Upper lobe of left lung (tissue), 4 donors: Measurements from ENCODE around the gene GOSR1.
"Not testable (repeated sequence)": the region's sequence is repeated elsewhere in the genome, so short reads cannot be mapped to it uniquely, and the experiment has no call there.

Experiments
- POLR2A ChIP-seq, 4 donors: fragments of 450-650 bp; IDR thresholded peaks; one replicate each; pipeline ENCODE4 v1.5.1; 2016 to 2017; ENCODE audit warnings: antibody characterized with exemption in 4 of 4, mild to moderate bottlenecking in 2 of 4
- POLR2AphosphoS5 ChIP-seq, 2 donors: sonication (generic); formaldehyde crosslinking; IDR thresholded peaks; one replicate each; pipeline ENCODE4 v1.5.1; 2017; ENCODE audit warnings: antibody characterized with exemption in 2 of 2

GRCh38 chr17:30528701-30529100 lies 51.5 kb downstream of the GOSR1 start:
- TF ChIP-seq POLR2A, POLR2AphosphoS5 (IDR thresholded peaks at IDR 0.05): not testable (repeated sequence)
